ENCODE measurements around the gene SCO2. TPM values are rescaled to one million over a fixed set of nuclear protein-coding genes. Genes with fewer than 3 reads are reported as not detected.
A peak's percentile ranks its signal among the peaks of the same experiment; 100 is the strongest.

Gene SCO2
- polyA plus RNA-seq, 3 donors: 39.5 to 101 (median 69.6) TPM

- no peak overlapping the region for H2AFZ ChIP-seq (ENCODE audit: insufficient read depth, low read depth, low read length, poor library complexity, severe bottlenecking)
- no peak overlapping the region for H3K27ac ChIP-seq (ENCODE audit: low read depth in 1 of 2, low read length in 2 of 2)
- no peaks in the 10 kb centered on the region for H4K20me1 ChIP-seq (ENCODE audit: insufficient read depth, low read length)
- no peak for TF ChIP-seq CTCF (IDR thresholded peaks at IDR 0.05)
- no peaks in the 10 kb centered on the region for H3K79me2 ChIP-seq (ENCODE audit: insufficient read depth, low read length)
- Mint-ChIP-seq H3K4me1 (no peaks in the 10 kb centered on the region), H3K9me3 (no peaks in the 10 kb centered on the region), H3K4me3 (no peak overlapping the region), H3K36me3 (peaks cover 43 to 79% of the 10 kb centered on the region in 2 donors), H3K27ac (peak overlapping the region in 1 of 7 donors; percentile 14), H3K27me3 (ENCODE audit: low read depth in 3 of 3) (peaks cover 0 to 5% (median 0%) of the 10 kb centered on the region in 3 donors)
- no peaks in the 10 kb centered on the region for H3K4me1 ChIP-seq (ENCODE audit: control insufficient read depth in 1 of 2, insufficient read depth in 2 of 2, low read length in 2 of 2)
- no peak for DNase-seq
- H3K9ac ChIP-seq (ENCODE audit: insufficient read depth, low read length, poor library complexity, severe bottlenecking): no peak overlapping the region
- no peaks in the 10 kb centered on the region for H3K27me3 ChIP-seq (ENCODE audit: control insufficient read depth in 2 of 2, insufficient read depth in 2 of 2, low read length in 2 of 2)
- H3K4me3 ChIP-seq (replicated peaks in 1 of 3; ENCODE audit: low read depth in 2 of 3, low read length in 3 of 3): no peak overlapping the region
- H3K4me2 ChIP-seq (replicated peaks; ENCODE audit: extremely low read depth, low read length, poor library complexity, severe bottlenecking): no peak overlapping the region
- intact Hi-C loops (cut with micrococcal nuclease): no loop called here
- WGBS (ENCODE audit: insufficient coverage): 94% methylated on average over 24 of the region's 26 CpGs
- peaks cover 31 to 70% of the 10 kb centered on the region in 2 donors for H3K36me3 ChIP-seq (replicated peaks in 1 of 2; ENCODE audit: control insufficient read depth in 1 of 2, insufficient read depth in 2 of 2, low read length in 2 of 2)
- H3K9me3 ChIP-seq (replicated peaks in 1 of 2; ENCODE audit: control insufficient read depth in 1 of 2, insufficient read depth in 1 of 2, low read length in 2 of 2): no peaks in the 10 kb centered on the region
Measured at GRCh38 chr22:50571264-50572175, 46.1 kb upstream of the SCO2 start.

- Histone ChIP-seq H3K4me3 (replicated peaks in 1 of 3; ENCODE audit: low read depth in 2 of 3, low read length in 3 of 3) (no peak overlapping the region), H3K4me1 (ENCODE audit: control insufficient read depth in 1 of 2, insufficient read depth in 2 of 2, low read length in 2 of 2) (no peaks in the 10 kb centered on the region), H3K27ac (ENCODE audit: low read depth in 1 of 2, low read length in 2 of 2) (no peak overlapping the region), H3K4me2 (replicated peaks; ENCODE audit: extremely low read depth, low read length, poor library complexity, severe bottlenecking) (no peak overlapping the region), H3K9me3 (replicated peaks in 1 of 2; ENCODE audit: control insufficient read depth in 1 of 2, insufficient read depth in 1 of 2, low read length in 2 of 2) (no peaks in the 10 kb centered on the region), H3K9ac (ENCODE audit: insufficient read depth, low read length, poor library complexity, severe bottlenecking) (no peak overlapping the region), H3K36me3 (replicated peaks in 1 of 2; ENCODE audit: control insufficient read depth in 1 of 2, insufficient read depth in 2 of 2, low read length in 2 of 2) (peaks cover 31 to 63% of the 10 kb centered on the region in 2 donors), H3K79me2 (ENCODE audit: insufficient read depth, low read length) (no peaks in the 10 kb centered on the region), H3K27me3 (ENCODE audit: control insufficient read depth in 2 of 2, insufficient read depth in 2 of 2, low read length in 2 of 2) (no peaks in the 10 kb centered on the region), H2AFZ (ENCODE audit: insufficient read depth, low read depth, low read length, poor library complexity, severe bottlenecking) (no peak overlapping the region), H4K20me1 (ENCODE audit: insufficient read depth, low read length) (no peaks in the 10 kb centered on the region)
- TF ChIP-seq CTCF (IDR thresholded peaks at IDR 0.05): no peak
- Mint-ChIP-seq H3K36me3 (peaks cover 38 to 72% of the 10 kb centered on the region in 2 donors), H3K27ac (no peak overlapping the region), H3K27me3 (ENCODE audit: low read depth in 3 of 3) (peaks cover 0 to 5% (median 2%) of the 10 kb centered on the region in 3 donors), H3K4me1 (no peaks in the 10 kb centered on the region), H3K9me3 (no peaks in the 10 kb centered on the region), H3K4me3 (no peak overlapping the region)
- no peak for DNase-seq
- WGBS (ENCODE audit: insufficient coverage): 95% methylated on average over 11 of the region's 12 CpGs
- intact Hi-C loops (cut with micrococcal nuclease): no loop called here
Measured at GRCh38 chr22:50570861-50571260, 45.5 kb upstream of the SCO2 start.
